NT2/D1 (cell line): ENCODE results near the gene RELL1.
A peak's percentile ranks its signal among the peaks of the same experiment; 100 is the strongest.

Experiments used
- DNase-seq: peaks from one replicate; pipeline ENCODE4 v3.0.0-alpha.2; 2011; ENCODE audit warnings: low read depth, low spot score
- H3K27me3 ChIP-seq: 2 replicates; pipeline ENCODE4 v1.6.0; 2011; ENCODE audit warnings: mild to moderate bottlenecking; ENCODE audit not compliant: insufficient read length, insufficient read depth
- H3K36me3 ChIP-seq: 2 replicates; pipeline ENCODE4 v1.6.1; 2011; ENCODE audit warnings: mild to moderate bottlenecking, low read length, mixed read lengths; ENCODE audit not compliant: insufficient read depth, insufficient read length
- H3K4me1 ChIP-seq: 2 replicates; pipeline ENCODE4 v1.5.1; 2011; ENCODE audit not compliant: insufficient read depth, insufficient read length
- H3K4me3 ChIP-seq: 2 replicates; pipeline ENCODE4 v1.5.1; 2011; ENCODE audit warnings: low read depth; ENCODE audit not compliant: insufficient read length
- H3K9ac ChIP-seq: 2 replicates; pipeline ENCODE4 v1.6.0; 2011; ENCODE audit warnings: low read depth; ENCODE audit not compliant: insufficient read length
- H3K9me3 ChIP-seq: 2 replicates; pipeline ENCODE4 v1.5.1; 2011; ENCODE audit warnings: mild to moderate bottlenecking, low read length; ENCODE audit not compliant: insufficient read depth
- SUZ12 ChIP-seq: IDR thresholded peaks from 2 replicates; pipeline ENCODE4 v1.6.1; 2011; ENCODE audit not compliant: insufficient read length, insufficient read depth; ENCODE audit errors: extremely low read depth
- YY1 ChIP-seq: IDR thresholded peaks from 2 replicates; pipeline ENCODE4 v1.6.1; 2011; ENCODE audit not compliant: insufficient read length, insufficient read depth
- ZNF274 ChIP-seq: IDR thresholded peaks from 2 replicates; pipeline ENCODE4 v1.6.1; 2011; ENCODE audit warnings: mild to moderate bottlenecking, low read depth, low read length

RELL1 gene

GRCh38 chr4:37690976-37691375 lies 4.8 kb upstream of the RELL1 start:
- H3K9me3 ChIP-seq, result no peaks in the 10 kb centered on the region
- no peaks in the 10 kb centered on the region for H3K4me1 ChIP-seq
- no peaks in the 10 kb centered on the region for H3K36me3 ChIP-seq
- H3K27me3 ChIP-seq, result peaks cover 8% of the 10 kb centered on the region
- H3K9ac ChIP-seq, result no peak overlapping the region
- H3K4me3 ChIP-seq, result no peak overlapping the region
- no peak for TF ChIP-seq ZNF274
- TF ChIP-seq YY1, result no peak
- no peak for TF ChIP-seq SUZ12
- DNase-seq, result no peak

GRCh38 chr4:37689353-37690095 lies 3.3 kb upstream of the RELL1 start:
- no peaks in the 10 kb centered on the region for H3K4me1 ChIP-seq
- no peak for TF ChIP-seq SUZ12
- TF ChIP-seq ZNF274, result no peak
- TF ChIP-seq YY1, result no peak
- H3K36me3 ChIP-seq, result no peaks in the 10 kb centered on the region
- H3K4me3 ChIP-seq, result no peak overlapping the region
- H3K9ac ChIP-seq, result no peak overlapping the region
- no peaks in the 10 kb centered on the region for H3K9me3 ChIP-seq
- DNase-seq, result no peak
- peaks cover 17% of the 10 kb centered on the region for H3K27me3 ChIP-seq

DNA sequence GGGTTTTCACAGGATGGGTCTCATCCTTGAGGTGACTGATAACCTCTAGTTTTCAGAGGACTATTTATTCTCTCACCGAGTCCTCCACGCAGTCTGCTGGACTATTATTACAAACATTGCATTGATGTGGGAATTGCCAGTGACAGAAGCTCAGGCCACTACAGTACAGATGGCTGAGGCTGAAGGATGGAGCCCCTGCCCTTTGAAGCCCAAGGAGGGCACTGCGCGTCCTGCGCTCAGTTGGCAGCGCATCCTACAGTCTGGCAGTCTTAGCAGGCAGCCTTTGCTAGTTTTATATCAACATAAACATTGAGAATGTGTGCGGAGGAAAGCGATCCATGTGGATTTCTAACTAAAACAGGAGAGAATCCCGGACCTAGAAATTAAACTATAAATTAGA lies 1.5 kb upstream of the RELL1 start:
- H3K9me3 ChIP-seq, result no peaks in the 10 kb centered on the region
- no peak for DNase-seq
- no peak for TF ChIP-seq SUZ12
- TF ChIP-seq YY1, result no peak
- no peak for TF ChIP-seq ZNF274
- H3K9ac ChIP-seq, result no peak overlapping the region
- peaks cover 17% of the 10 kb centered on the region for H3K27me3 ChIP-seq
- H3K4me1 ChIP-seq, result no peaks in the 10 kb centered on the region
- H3K36me3 ChIP-seq, result no peaks in the 10 kb centered on the region
- H3K4me3 ChIP-seq, result no peak overlapping the region

- TF ChIP-seq SUZ12, result no peak
- no peak for TF ChIP-seq YY1
- no peak for TF ChIP-seq ZNF274
- H3K9ac ChIP-seq, result no peak overlapping the region
- DNase-seq, result no peak
- no peaks in the 10 kb centered on the region for H3K36me3 ChIP-seq
- peak overlapping the region; percentile 37 for H3K4me3 ChIP-seq
- peaks cover 17% of the 10 kb centered on the region for H3K27me3 ChIP-seq
- no peaks in the 10 kb centered on the region for H3K4me1 ChIP-seq
- H3K9me3 ChIP-seq, result no peaks in the 10 kb centered on the region
These were observed 1.0 kb upstream of the RELL1 start for GRCh38 chr4:37687194-37687562.

DNA sequence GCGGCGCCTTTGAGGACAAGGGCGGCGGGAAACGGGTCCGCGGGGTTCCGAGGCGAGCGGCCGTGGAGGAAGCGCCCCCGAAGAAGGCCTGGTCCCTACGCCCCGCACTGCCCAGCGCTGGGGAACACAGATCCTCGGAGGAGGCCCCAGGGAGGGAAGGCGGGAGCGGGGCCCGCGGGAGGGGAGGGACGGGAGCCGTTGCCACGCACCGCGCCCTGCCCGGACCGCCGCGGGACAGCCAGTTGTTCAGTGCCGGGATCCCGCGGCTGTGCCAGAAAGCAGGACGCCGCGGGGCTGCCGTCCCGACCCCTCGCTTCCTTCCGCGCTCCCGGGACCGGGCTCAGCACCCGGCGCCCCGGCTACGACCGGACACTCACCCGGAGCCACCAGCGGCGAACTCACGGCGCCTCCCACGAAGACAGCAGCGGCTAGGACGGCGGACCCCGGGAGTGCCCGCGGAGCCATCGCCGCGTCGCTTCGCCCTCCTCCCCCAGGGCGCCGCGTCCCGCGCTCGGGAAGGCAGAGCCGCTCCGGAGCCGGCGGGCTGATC lies 278 bp downstream of the RELL1 start:
- Histone ChIP-seq H3K9me3 (no peaks in the 10 kb centered on the region), H3K9ac (peak overlapping the region; percentile 86), H3K27me3 (peaks cover 17% of the 10 kb centered on the region), H3K4me3 (peak overlapping the region; percentile 72), H3K4me1 (no peaks in the 10 kb centered on the region), H3K36me3 (no peaks in the 10 kb centered on the region)
- TF ChIP-seq SUZ12 (no peak), ZNF274 (no peak), YY1 (no peak)
- no peak for DNase-seq

GRCh38 chr4:37685161-37685822 lies 884 bp downstream of the RELL1 start:
- Histone ChIP-seq H3K4me3 (peak overlapping the region; percentile 72), H3K9me3 (no peaks in the 10 kb centered on the region), H3K27me3 (peaks cover 17% of the 10 kb centered on the region), H3K9ac (peak overlapping the region; percentile 86), H3K4me1 (no peaks in the 10 kb centered on the region), H3K36me3 (no peaks in the 10 kb centered on the region)
- no peak for DNase-seq
- TF ChIP-seq YY1, result no peak
- TF ChIP-seq SUZ12, result no peak
- no peak for TF ChIP-seq ZNF274

DNA sequence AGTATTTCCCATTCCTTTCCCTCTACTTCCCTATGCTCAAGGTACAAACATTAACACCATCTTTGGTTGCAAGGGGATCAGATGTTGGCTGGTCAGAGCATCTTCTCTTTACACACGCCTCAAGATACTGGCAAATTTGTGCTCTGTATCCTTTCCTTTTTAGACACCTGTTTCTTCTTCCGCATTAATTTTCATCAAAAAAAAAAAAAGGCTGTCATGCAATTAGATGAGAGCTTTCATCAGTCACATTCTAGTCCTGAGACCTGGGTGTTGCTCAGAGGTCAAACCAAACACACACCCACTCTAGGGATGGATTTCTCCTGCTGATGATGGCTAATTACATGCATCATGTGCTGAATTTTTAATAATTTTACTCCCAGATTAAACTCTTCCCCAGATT lies 2.0 kb downstream of the RELL1 start:
- Histone ChIP-seq H3K36me3 (no peaks in the 10 kb centered on the region), H3K9me3 (no peaks in the 10 kb centered on the region), H3K4me1 (no peaks in the 10 kb centered on the region), H3K9ac (no peak overlapping the region), H3K27me3 (peaks cover 17% of the 10 kb centered on the region), H3K4me3 (no peak overlapping the region)
- TF ChIP-seq SUZ12, result no peak
- TF ChIP-seq YY1, result no peak
- no peak for TF ChIP-seq ZNF274
- no peak for DNase-seq
